ENCODE data around the gene WDCP. TPM values are rescaled to one million over a fixed set of nuclear protein-coding genes. Genes with fewer than 3 reads are reported as not detected.

Gene WDCP
- total RNA-seq, 8 experiments from 2014 or later: 8.8 to 17.7 (median 12.1) TPM

- 28 to 100% (median 80%) methylated on average over 1 to 5 of the region's 9 CpGs; no CpG with 5 or more reads in 5 of the 10 experiments for WGBS, 10 experiments
- no peak for ATAC-seq (replicated peaks in 6 of 8)
- in situ Hi-C loops (cut with MboI; ENCODE audit: low pct_unique_long_range_greater_than_20kb in 2 of 9, low sequenced_read_pairs in 9 of 9, unreplicated experiment in 9 of 9): no loop called here
Measured at GRCh38 chr2:24009367-24009679, 37.9 kb downstream of the WDCP start.

GRCh38 chr2:24008672-24009366 lies 38.4 kb downstream of the WDCP start:
- H3K4me1 ChIP-seq (replicated peaks in 1 of 2): peaks cover 2 to 6% of the 10 kb centered on the region in 2 donors
- 40 to 100% (median 79%) methylated on average over 2 to 10 of the region's 13 CpGs for WGBS, 10 experiments
- ATAC-seq (replicated peaks in 6 of 8): no peak
- no peak overlapping the region for H3K27ac ChIP-seq
- in situ Hi-C loops (cut with MboI; ENCODE audit: low pct_unique_long_range_greater_than_20kb in 2 of 9, low sequenced_read_pairs in 9 of 9, unreplicated experiment in 9 of 9): no loop called here
- no peak overlapping the region for H3K4me3 ChIP-seq

More at GRCh38 chr2:24009367-24009679, 37.9 kb downstream of the WDCP start:
- no peak overlapping the region for H3K4me3 ChIP-seq
- no peak overlapping the region for H3K27ac ChIP-seq
- H3K4me1 ChIP-seq (replicated peaks in 1 of 2): peaks cover 2 to 6% of the 10 kb centered on the region in 2 donors

- peaks cover 6 to 14% of the 10 kb centered on the region in 2 donors for H3K4me1 ChIP-seq (replicated peaks in 1 of 2)
- H3K27ac ChIP-seq: no peak overlapping the region
- no peak overlapping the region for H3K4me3 ChIP-seq
- ATAC-seq (replicated peaks in 6 of 8): no peak
- in situ Hi-C loops (cut with MboI; ENCODE audit: low pct_unique_long_range_greater_than_20kb in 2 of 9, low sequenced_read_pairs in 9 of 9, unreplicated experiment in 9 of 9): no loop called here
Measured at GRCh38 chr2:24007693-24008092, 39.5 kb downstream of the WDCP start.

GRCh38 chr2:23994567-23994966 lies 52.6 kb downstream of the WDCP start:
- in situ Hi-C loops (cut with MboI; ENCODE audit: low pct_unique_long_range_greater_than_20kb in 2 of 9, low sequenced_read_pairs in 9 of 9, unreplicated experiment in 9 of 9): no loop called here
- no peak overlapping the region for H3K27ac ChIP-seq
- no peaks in the 10 kb centered on the region for H3K4me1 ChIP-seq (replicated peaks in 1 of 2)
- 13 to 100% (median 70%) methylated on average over 1 of the region's 1 CpG; no CpG with 5 or more reads in 3 of the 10 experiments for WGBS, 10 experiments
- no peak for ATAC-seq (replicated peaks in 6 of 8)
- no peak overlapping the region for H3K4me3 ChIP-seq

GRCh38 chr2:23993736-23994269 lies 53.4 kb downstream of the WDCP start:
- no peak for ATAC-seq (replicated peaks in 6 of 8)
- in situ Hi-C loops (cut with MboI; ENCODE audit: low pct_unique_long_range_greater_than_20kb in 2 of 9, low sequenced_read_pairs in 9 of 9, unreplicated experiment in 9 of 9): no loop called here
- no peak overlapping the region for H3K4me3 ChIP-seq
- 93 to 100% (median 97%) methylated on average over 4 to 8 of the region's 8 CpGs for WGBS, 10 experiments
- no peaks in the 10 kb centered on the region for H3K4me1 ChIP-seq (replicated peaks in 1 of 2)
- no peak overlapping the region for H3K27ac ChIP-seq

- Histone ChIP-seq H3K27ac (no peak overlapping the region), H3K4me1 (replicated peaks in 1 of 2) (no peaks in the 10 kb centered on the region), H3K4me3 (no peak overlapping the region)
- no peak for ATAC-seq (replicated peaks in 6 of 8)
- in situ Hi-C loops (cut with MboI; ENCODE audit: low pct_unique_long_range_greater_than_20kb in 2 of 9, low sequenced_read_pairs in 9 of 9, unreplicated experiment in 9 of 9): no loop called here
- WGBS, 10 experiments: 0 to 83% (median 61%) methylated on average over 1 of the region's 1 CpG; no CpG with 5 or more reads in 2 of the 10 experiments
Measured at GRCh38 chr2:23992931-23993330, 54.3 kb downstream of the WDCP start.

- Histone ChIP-seq H3K4me3 (no peak overlapping the region), H3K4me1 (replicated peaks in 1 of 2) (no peaks in the 10 kb centered on the region), H3K27ac (no peak overlapping the region)
- in situ Hi-C loops (cut with MboI; ENCODE audit: low pct_unique_long_range_greater_than_20kb in 2 of 9, low sequenced_read_pairs in 9 of 9, unreplicated experiment in 9 of 9): no loop called here
- WGBS, 10 experiments: 47 to 100% (median 70%) methylated on average over 1 to 2 of the region's 2 CpGs; no CpG with 5 or more reads in 1 of the 10 experiments
- no peak for ATAC-seq (replicated peaks in 6 of 8)
Measured at GRCh38 chr2:23988371-23988770, 58.8 kb downstream of the WDCP start.

Other genes with a start within 250 kb of the WDCP start
- 10 to 100 TPM; 10.8 to 27.0 (median 20.3) TPM for gene ATAD2B, start 120.3 kb downstream of the WDCP start, total RNA-seq
- 10 to 100 TPM; 12.7 to 18.2 (median 14.1) TPM for gene UBXN2A, start 106.9 kb downstream of the WDCP start, total RNA-seq
- 1 to 10 TPM in 3 of 8 experiments, under 1 TPM in 5; 0.36 to 1.5 (median 0.75) TPM for gene MFSD2B, start 37.3 kb downstream of the WDCP start, total RNA-seq
- 10 to 100 TPM in 5 of 8 experiments, 1 to 10 TPM in 3; 4.2 to 54.0 (median 32.4) TPM for gene FKBP1B, start 2.4 kb upstream of the WDCP start, total RNA-seq
- 100 to 1,000 TPM; 145 to 231 (median 189) TPM for gene SF3B6, start 28.9 kb upstream of the WDCP start, total RNA-seq
- 100 to 1,000 TPM in 1 of 8 experiments, 10 to 100 TPM in 5, 1 to 10 TPM in 2; 7.5 to 177 (median 30.4) TPM for gene TP53I3, start 37.4 kb upstream of the WDCP start, total RNA-seq
- 1 to 10 TPM in 7 of 8 experiments, under 1 TPM in 1; 1.00 to 3.8 (median 2.0) TPM for gene PFN4, start 75.9 kb upstream of the WDCP start, total RNA-seq
- gene FAM228B, start 76.1 kb upstream of the WDCP start, total RNA-seq: 10 to 100 TPM in 6 of 8 experiments, 1 to 10 TPM in 2; 5.7 to 50.3 (median 31.5) TPM
- gene FAM228A, start 127.7 kb upstream of the WDCP start, total RNA-seq: 1 to 10 TPM in 3 of 8 experiments, under 1 TPM in 4, not detected in 1; 0.15 to 1.6 (median 0.98) TPM